Prostate gland (tissue), 2 donors: ENCODE results near the gene CLDN20.

Experiments used
- CTCF ChIP-seq, 4 experiments: fragments of 200-600 bp in 2 of 4; fragments of 450-650 bp in 2 of 4; sonication (generic) in 2 of 4; IDR thresholded peaks; 1 replicate in 3 of 4; 2 replicates in 1 of 4; pipeline ENCODE4 v1.5.1; 2016 to 2019; ENCODE audit warnings: antibody characterized with exemption in 4 of 4, mild to moderate bottlenecking in 2 of 4, moderate library complexity in 2 of 4
- POLR2AphosphoS5 ChIP-seq: sonication (generic); formaldehyde crosslinking; IDR thresholded peaks from one replicate; pipeline ENCODE4 v1.6.1; 2017; ENCODE audit warnings: antibody characterized with exemption

GRCh38 chr6:155324172-155324571, 60.4 kb downstream of the CLDN20 start:
- TF ChIP-seq CTCF (IDR thresholded peaks at IDR 0.05) (no peak), POLR2AphosphoS5 (no peak)
